GM19240 (cell line): ENCODE measurements around the gene VSTM4.

Experiments
- DNase-seq: peaks from one replicate; pipeline ENCODE4 v3.0.0; 2011; ENCODE audit warnings: low spot score; ENCODE audit not compliant: insufficient read length

Gene VSTM4, protein sequence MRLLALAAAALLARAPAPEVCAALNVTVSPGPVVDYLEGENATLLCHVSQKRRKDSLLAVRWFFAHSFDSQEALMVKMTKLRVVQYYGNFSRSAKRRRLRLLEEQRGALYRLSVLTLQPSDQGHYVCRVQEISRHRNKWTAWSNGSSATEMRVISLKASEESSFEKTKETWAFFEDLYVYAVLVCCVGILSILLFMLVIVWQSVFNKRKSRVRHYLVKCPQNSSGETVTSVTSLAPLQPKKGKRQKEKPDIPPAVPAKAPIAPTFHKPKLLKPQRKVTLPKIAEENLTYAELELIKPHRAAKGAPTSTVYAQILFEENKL

DNA sequence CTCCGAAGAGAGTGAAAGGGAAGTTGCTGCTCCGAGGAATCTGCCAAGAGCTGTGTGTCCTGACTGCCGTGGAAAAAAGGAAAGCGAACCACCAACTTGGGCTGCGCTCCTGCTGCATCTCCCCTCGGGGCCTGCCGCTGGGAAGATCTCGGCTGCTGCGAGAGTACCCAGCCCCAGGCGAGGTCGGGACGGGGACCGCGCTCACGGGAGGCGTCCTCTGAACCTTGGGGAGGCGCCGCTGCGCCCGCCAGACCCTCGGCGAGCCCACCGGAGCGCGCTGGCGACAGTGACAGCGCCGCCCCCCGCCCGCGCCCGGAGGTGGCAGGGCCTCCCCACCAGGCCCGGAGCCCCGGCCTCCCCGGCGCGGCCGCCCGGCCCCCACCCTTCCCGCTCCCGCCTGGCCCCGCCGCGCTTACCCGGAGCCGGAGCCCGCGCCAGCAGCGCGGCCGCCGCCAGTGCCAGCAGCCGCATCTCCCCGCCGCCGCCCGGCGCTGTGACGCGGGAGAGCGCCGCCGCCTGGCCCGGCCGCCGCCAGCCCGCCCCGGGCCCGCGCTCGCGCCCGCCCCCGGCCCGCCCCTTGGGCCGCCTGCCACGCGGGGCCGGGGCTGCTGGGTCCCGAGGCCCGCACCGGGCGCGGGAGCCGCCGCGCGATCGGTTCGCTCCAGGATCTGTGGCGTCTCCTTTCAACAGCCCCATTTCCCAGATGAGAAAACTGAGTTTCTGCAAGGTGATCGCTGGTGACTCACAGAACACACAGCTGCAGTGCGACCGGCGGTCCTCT is at the start of gene VSTM4:
TSS of gene VSTM4 (minus strand) at position 508 of the 781 bp plus-strand sequence. CDS start at position 471, 37 bp downstream.
- no peak for DNase-seq

- DNase-seq, result peak; percentile 53
Observed at GRCh38 chr10:49164559-49165188, 49.4 kb upstream of the VSTM4 start.

DNA sequence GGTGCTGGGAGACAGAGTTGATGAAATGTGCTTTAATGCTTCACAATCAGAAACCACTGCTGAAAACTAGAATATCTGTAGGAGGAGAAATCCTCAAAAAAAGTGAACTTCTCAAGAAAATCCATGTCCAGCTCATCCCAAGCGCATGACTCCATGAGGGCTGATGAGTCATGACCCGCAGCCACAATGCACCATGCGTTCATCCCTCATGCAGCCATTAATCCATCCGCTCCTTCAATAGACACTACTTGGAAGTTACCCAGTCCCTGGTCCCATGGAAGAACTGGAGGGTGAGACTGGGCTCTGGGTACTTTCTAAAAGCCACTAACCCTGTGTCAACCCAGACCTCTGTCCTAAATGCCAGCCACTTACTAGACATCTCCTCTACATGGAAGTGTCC is 48.4 kb upstream of the VSTM4 start:
- no peak for DNase-seq

- no peak for DNase-seq
Observed at GRCh38 chr10:49162761-49163310, 47.5 kb upstream of the VSTM4 start.

GRCh38 chr10:49162063-49162462 is 46.7 kb upstream of the VSTM4 start:
- no peak for DNase-seq

GRCh38 chr10:49161411-49161997 is 46.2 kb upstream of the VSTM4 start:
- DNase-seq, result no peak

DNA sequence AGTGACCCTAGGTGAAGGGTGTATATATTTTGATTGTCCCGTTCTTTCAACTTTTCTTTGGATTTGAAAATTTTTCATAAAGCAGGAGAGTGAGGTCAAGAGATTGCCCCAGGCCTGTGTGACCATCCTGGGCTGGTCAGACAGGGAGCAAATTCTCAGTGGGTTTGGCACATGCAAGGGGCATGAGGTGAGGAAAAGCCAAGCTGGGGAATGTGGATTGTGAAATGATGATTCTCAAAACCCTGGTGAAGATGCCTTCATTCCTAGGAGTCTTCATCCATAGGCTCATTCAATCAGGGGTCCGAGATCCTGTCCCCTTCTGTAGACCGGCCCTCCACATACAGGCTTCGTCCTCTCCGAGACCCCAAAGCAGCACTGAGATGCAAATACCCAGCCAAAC is 45.5 kb upstream of the VSTM4 start:
- DNase-seq, result no peak

DNA sequence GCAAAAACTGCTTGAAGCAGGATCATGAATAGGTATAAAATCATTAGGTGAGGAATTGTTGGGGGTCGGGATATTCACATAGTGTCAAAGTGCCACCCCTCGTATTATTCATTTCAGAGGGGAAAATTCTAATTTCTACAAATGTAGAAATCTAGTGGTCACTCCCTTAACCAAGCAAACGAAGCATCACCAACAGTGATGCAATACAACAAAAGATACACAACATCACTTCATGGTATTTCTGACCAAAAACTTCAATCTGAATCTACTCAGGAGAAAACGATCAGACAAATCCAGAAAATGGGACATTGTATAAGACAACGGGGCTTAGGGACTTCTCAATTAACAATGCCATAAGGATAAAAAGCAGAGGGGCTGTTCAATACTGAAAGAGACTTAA is 44.8 kb upstream of the VSTM4 start:
- DNase-seq, result no peak

- no peak for DNase-seq
Observed at GRCh38 chr10:49158915-49159314, 43.6 kb upstream of the VSTM4 start.

DNA sequence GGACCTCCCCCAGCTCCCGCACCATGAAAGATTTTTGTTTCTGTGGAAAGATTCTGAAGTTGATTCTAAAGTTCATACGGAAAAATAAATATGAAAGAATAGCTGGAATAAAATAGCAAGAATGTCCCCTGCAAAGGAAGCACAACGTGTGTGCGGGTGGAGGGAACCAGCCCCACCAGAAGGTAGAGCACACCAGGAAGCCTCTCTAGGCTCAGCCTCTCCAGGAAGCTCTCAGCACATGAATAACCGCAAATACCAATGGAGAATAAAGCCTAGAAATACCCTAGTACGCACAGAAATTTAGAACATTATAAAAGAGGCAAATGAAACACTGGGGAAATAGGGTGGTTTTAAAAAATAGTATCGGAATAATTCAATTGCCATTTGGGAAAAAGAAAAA is 43.1 kb upstream of the VSTM4 start:
- DNase-seq, result no peak

DNA sequence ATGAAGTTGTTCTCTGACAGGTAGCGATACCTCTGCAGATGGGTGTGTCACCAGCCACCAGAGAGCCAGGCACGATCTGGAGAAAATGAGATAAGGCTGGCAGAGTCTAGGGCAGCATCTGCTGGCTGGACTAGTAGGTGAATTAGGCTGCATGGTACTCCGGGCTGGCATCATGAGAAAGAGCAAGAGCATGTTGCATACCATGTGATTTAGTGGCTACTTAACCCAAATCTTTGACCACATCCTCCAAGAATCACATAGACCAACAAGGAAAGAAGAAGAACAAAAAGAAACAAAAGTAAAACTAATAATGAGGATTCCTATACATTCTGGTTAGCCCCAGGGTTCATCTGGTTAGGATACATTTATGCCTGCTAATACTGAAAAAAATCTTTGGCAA is 41.9 kb upstream of the VSTM4 start:
- no peak for DNase-seq

- DNase-seq, result no peak
Observed at GRCh38 chr10:49154641-49155040, 39.3 kb upstream of the VSTM4 start.

GRCh38 chr10:49153971-49154370 is 38.6 kb upstream of the VSTM4 start:
- DNase-seq, result no peak

DNA sequence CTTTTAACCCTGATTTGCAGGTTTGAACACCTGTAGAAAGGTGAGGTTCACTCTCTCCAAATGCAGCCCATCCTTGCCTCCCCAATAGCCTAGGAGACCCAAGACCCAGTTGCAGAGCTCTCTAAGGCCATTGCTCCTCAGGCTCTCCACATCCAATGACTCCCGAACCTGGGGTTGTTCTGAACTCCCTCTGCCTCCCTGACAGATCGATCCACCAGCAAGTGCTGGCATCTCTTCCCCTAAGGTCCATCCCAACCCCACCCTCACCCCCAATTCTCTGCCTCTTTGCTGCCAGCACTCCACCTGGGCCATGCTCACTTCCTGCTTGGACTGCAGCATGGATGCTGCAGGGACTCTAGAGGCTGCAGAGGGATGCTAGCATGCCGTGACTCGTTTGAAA is 37.8 kb upstream of the VSTM4 start:
- no peak for DNase-seq

- no peak for DNase-seq
Observed at GRCh38 chr10:49152663-49153062, 37.3 kb upstream of the VSTM4 start.

DNA sequence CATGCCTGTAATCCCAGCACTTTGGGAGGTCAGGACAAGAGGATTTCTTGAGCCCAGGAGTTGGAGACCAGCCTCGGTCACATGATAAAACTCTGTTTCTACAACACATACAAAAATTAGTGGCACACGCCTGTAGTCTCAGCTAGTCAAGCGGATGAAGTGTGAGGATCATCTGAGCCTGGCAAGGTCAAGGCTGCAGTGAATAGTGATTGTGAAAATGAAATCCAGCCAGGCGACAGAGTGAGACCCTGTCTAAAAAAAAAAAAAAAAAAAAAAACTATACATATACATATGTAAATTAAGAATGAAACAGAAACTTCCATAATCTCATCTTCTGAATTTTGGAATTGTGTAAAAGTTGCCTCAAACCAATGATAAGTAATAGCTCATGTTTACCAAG is 36.7 kb upstream of the VSTM4 start:
- no peak for DNase-seq

GRCh38 chr10:49151481-49151880 is 36.2 kb upstream of the VSTM4 start:
- no peak for DNase-seq

- DNase-seq, result no peak
Observed at GRCh38 chr10:49151025-49151445, 35.7 kb upstream of the VSTM4 start.

GRCh38 chr10:49150426-49150825 is 35.1 kb upstream of the VSTM4 start:
- DNase-seq, result no peak

GRCh38 chr10:49149881-49150280 is 34.6 kb upstream of the VSTM4 start:
- no peak for DNase-seq

GRCh38 chr10:49144058-49144720 is 28.9 kb upstream of the VSTM4 start:
- DNase-seq, result no peak
